CMK (cell line): ENCODE results near the gene TNFRSF6B.
A peak's percentile ranks its signal among the peaks of the same experiment; 100 is the strongest.

Experiments used
- DNase-seq: peaks from one replicate; pipeline ENCODE4 v3.0.0-alpha.2; 2010; ENCODE audit warnings: low read depth

The TNFRSF6B gene

GRCh38 chr20:63697868-63698545, 1.6 kb downstream of the TNFRSF6B start:
- no peak for DNase-seq

DNA sequence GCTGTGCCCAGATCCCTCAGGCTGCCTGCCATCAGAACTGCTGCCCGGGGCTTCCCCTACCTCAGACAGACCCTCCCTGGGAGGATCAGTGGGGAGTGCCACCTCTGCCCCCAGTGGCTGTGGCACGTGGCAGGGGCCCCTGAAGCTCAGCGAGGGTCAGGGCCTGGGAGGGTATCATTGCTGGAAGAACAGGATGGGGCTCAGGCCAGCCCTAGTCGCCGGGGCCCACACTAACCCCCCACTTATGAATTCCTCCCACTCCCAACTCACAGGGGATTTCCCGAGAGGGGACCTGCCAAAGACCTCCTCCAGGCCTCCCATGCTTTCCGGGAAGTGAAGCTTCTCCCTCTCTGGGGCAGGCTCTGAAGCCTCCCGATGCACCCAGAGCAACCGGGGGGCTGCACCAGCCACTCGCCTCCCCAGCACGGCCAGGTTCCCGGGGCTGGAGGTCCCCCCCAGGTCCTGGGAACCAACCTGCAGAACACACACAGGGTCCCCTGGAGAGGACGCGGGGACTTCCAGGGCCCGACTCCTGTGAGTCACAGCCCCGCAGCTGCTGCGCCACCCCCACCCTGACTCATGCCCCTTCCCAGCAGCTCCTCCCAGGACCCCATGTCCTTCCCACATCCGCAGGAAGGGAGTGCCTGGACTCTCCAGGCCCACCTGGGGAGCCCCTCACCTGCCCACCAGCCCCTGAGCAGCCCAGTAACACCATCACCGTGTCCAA, 2.5 kb downstream of the TNFRSF6B start:
- no peak for DNase-seq

- no peak for DNase-seq
These were observed 3.2 kb downstream of the TNFRSF6B start for GRCh38 chr20:63699466-63700198.

- DNase-seq: no peak
These were observed 4.0 kb downstream of the TNFRSF6B start for GRCh38 chr20:63700199-63701050.

- no peak for DNase-seq
These were observed 4.5 kb downstream of the TNFRSF6B start for GRCh38 chr20:63701051-63701328.

GRCh38 chr20:63701329-63702035, 5.0 kb downstream of the TNFRSF6B start:
- no peak for DNase-seq

GRCh38 chr20:63702036-63702665, 5.7 kb downstream of the TNFRSF6B start:
- no peak for DNase-seq

- no peak for DNase-seq
These were observed 6.5 kb downstream of the TNFRSF6B start for GRCh38 chr20:63702751-63703470.

DNA sequence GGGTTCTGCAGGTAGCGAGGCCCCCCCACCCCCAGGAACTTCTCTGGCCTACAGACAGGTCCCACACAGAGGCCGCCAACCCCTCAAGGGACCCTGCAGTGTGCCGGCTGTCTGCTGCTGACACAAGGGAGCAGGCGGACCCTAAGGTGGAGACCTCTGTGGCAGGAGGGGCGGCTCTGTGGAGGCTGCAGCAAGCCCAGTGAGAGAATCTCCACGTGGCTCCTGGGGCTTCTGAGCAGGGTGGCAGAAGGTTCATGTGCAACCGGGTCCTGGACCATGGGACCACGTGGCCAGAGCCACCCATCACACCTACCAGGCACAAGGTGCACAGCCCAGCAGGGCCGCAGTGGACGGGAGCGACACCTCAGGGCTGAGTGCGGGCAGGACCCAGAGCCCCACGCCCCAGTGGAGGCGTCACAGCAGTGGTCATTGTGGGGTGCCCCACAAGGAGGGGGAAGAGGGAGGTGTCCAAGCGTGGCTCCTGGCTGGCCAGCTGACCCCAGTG, 7.1 kb downstream of the TNFRSF6B start:
- DNase-seq: no peak

DNA sequence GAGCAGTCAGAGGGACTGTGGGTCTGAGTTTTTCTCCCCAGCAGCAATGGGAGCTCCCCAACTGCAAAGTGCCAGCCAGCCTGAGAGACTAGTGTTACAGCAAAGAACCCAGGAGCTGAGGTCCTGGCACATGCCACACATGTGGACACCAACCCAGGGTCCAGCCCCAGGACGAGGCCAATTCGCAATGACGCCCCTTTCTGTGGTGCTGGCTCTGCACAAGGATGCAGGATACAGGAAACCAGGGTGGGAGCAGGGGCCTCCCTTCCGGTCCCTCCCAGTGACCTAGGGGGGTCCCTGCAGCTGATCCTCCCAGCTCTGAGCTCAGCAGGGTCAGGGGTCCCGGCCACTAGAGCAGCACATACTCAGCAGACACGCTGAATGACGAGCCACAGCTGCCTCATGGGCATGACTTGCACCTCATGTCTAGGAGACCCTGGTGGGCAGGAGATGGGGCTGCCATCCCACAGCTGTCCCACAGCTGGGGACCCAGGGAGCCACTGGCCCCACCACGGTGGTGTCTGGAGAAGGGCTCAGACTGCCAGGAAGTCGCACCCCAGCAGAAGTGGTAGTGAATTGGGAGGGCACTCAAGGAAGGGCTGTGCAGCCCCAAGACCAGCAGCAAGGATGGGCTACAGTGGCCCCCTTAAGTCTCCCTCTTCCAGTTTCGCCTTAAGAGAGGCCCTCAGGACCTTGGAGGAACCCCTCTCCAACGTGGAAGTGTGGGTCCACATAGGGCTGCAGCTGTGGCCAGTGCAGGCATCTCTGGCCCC, 7.7 kb downstream of the TNFRSF6B start:
- no peak for DNase-seq

DNA sequence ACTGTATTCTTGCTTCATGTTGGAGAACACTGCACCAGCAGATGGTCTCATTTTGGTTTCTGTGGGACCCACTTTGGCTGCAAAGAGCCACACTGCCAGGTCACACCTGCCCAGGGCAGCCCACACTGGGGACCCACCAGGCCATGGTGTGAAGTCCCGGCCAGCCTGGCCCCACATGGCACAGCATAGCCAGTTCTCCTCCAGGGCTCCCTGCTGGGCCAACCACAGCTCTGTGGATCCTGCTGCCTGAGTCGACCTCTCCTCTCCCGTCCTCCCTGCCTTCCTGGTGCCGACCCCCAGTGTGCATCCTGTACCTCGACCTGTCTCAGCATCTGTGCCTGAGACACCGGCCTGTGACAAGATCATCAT, 8.3 kb downstream of the TNFRSF6B start:
- DNase-seq: no peak

- no peak for DNase-seq
These were observed 9.0 kb downstream of the TNFRSF6B start for GRCh38 chr20:63705232-63706026.

DNA sequence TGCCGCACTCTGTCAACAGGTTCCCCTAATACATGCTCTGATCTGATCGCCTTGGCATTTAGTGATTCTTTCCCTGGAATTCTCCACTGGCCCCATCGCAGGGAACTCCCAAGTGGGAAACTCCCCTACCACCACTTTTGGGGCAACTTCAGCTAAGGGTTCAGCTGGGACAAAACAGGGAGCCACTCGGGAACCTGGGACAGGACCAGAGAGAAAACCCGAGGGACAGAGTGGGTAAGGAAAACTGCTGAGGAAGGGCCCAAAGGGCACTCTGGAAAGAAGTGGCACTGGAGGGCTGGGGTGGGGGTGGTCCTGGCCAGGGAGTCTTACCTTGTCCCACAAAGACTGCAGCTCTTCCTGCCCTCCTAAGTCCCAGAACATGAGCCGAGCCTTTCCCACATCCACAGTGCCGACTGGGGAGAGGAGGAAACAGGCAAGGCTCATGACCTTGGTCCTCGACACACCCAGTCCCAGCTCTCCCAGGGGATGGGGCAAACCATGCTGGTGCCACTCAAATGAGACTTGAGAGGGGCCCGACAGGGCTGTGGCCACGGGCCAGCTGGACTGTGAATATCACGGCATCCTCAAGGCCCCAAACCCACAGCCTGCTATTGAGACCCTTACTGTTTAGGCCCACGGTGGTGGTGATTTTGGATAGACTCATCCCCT, 9.7 kb downstream of the TNFRSF6B start:
- no peak for DNase-seq

DNA sequence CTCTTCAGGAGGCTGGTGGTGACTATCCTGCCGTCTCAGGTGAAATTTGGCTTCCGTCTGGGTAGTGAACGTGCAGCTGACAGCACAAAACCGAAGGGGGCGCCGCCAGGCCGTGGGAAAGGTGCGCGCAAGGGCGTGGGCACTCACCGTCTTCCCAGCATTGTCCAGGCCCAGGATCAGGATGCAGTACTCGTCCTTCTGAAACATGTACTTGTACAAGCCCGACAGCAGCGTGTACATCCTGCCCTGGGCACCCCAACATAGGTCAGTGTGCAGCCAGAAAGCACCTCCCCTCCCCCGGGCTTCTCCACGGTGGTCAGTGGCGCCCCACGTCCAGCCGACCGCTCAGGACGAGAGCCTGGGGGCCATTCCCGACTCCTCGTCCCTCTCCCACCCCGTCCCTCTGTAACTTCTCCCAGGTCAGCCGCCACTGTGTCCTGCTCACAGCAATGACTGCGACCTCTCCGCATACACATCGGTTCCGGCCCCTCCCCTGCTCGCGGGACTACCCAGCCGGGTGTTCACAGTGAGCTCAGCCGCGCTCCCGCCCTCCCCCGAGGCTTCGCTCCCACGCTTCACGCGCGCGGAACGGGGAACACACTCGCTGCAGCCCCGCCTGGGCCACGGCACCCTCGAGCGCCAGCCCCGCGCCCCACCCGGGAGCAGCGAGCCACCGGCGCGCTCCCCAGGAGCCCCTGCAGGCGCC, 10.6 kb downstream of the TNFRSF6B start:
- DNase-seq: no peak

DNA sequence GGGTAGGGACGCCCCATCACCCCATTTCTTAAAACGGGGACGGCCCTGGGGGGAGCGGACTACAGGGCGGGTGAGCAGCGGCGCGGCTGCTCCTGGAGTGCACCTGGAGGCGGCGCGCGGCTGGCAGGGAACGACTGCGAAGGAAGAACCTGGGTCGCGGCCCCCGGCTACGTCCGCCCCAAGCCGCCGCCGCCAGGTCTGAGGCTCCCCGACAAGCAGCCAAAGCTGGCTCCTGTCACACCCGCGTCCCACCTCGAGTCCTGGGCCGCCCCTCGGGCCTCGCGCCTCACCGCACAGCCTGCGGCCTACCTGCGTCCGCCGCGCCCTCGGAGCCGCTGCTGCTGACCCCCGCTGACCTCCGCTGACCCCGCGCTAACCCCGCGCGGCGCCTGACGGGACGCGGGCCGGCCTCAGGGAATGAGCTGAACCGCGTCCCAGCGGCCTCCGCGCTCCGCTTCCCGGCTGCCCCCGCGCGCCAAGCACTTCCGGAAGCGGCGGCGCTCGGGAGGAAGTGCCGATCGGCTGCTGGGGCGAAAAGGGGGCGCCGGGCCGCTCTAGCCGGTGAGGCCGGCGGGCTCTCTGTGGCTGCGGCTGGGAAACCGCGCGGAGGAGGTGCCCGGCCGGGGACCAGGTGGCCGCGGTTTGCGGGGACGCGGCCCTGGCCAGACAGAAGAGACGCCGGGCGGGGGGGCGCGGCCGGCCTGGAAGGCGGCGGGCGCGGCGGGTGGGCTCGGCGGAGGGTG, 11.3 kb downstream of the TNFRSF6B start, which contains the start of the genes ARFRP1 and ZGPAT:
Gene ARFRP1, minus strand, starts transcription at position 419 of the 743 bp plus-strand sequence. CDS start 885 bp downstream, outside the sequence.
Gene ZGPAT, plus strand, starts transcription at position 482 of the 743 bp plus-strand sequence. CDS start 542 bp downstream, outside the sequence.
- peak; percentile 83 for DNase-seq
